ENCODE measurements around the gene C19orf47. TPM values are rescaled to one million over a fixed set of nuclear protein-coding genes. Genes with fewer than 3 reads are reported as not detected.

C19orf47 gene
- total and polyA plus RNA-seq, 7 experiments from 2014 or later = 9.1 to 20.3 (median 13.6) TPM

GRCh38 chr19:40339018-40339728 is 9.0 kb downstream of the C19orf47 start:
- no peak overlapping the region for H3K27ac ChIP-seq (ENCODE audit: low read depth, low read length)
- Mint-ChIP-seq H3K4me1 (peaks cover 7 to 21% (median 15%) of the 10 kb centered on the region in 7 donors), H3K27ac (peak overlapping the region in 1 of 9 donors; percentile 18), H3K4me3 (no peak overlapping the region), H3K36me3 (peaks cover 0 to 16% (median 10%) of the 10 kb centered on the region in 5 donors), H3K27me3 (no peaks in the 10 kb centered on the region), H3K9me3 (no peaks in the 10 kb centered on the region)
- peaks cover 0 to 30% (median 0%) of the 10 kb centered on the region in 3 experiments for H3K36me3 ChIP-seq (ENCODE audit: control insufficient read depth in 2 of 3, insufficient read depth in 3 of 3, low read length in 3 of 3)
- no peak for ATAC-seq
- POLR2A ChIA-PET = no interaction called here
- intact Hi-C loops (cut with micrococcal nuclease) = no loop called here
- CTCF ChIA-PET = no interaction called here
- H3K9me3 ChIP-seq (ENCODE audit: control insufficient read depth in 2 of 3, low read length in 3 of 3) = no peaks in the 10 kb centered on the region
- no peaks in the 10 kb centered on the region for H3K27me3 ChIP-seq (ENCODE audit: control insufficient read depth in 2 of 2, insufficient read depth in 2 of 2, low read length in 2 of 2)
- no peak for DNase-seq
- H3K4me1 ChIP-seq (ENCODE audit: control insufficient read depth in 2 of 2, insufficient read depth in 2 of 2, low read length in 2 of 2) = no peaks in the 10 kb centered on the region
- no peak overlapping the region for H3K4me3 ChIP-seq (ENCODE audit: low read length)

- POLR2A ChIA-PET = no interaction called here
- H3K9me3 ChIP-seq (ENCODE audit: control insufficient read depth in 2 of 3, low read length in 3 of 3) = no peaks in the 10 kb centered on the region
- Mint-ChIP-seq H3K36me3 (peaks cover 0 to 26% (median 16%) of the 10 kb centered on the region in 5 donors), H3K4me1 (peaks cover 3 to 15% (median 10%) of the 10 kb centered on the region in 7 donors), H3K27me3 (no peaks in the 10 kb centered on the region), H3K4me3 (no peak overlapping the region), H3K9me3 (no peaks in the 10 kb centered on the region), H3K27ac (no peak overlapping the region)
- ATAC-seq (no peak), DNase-seq (no peak)
- CTCF ChIA-PET = no interaction called here
- H3K4me3 ChIP-seq (ENCODE audit: low read length) = no peak overlapping the region
- H3K4me1 ChIP-seq (ENCODE audit: control insufficient read depth in 2 of 2, insufficient read depth in 2 of 2, low read length in 2 of 2) = no peaks in the 10 kb centered on the region
- intact Hi-C loops (cut with micrococcal nuclease) = no loop called here
- peaks cover 0 to 44% (median 0%) of the 10 kb centered on the region in 3 experiments for H3K36me3 ChIP-seq (ENCODE audit: control insufficient read depth in 2 of 3, insufficient read depth in 3 of 3, low read length in 3 of 3)
- H3K27ac ChIP-seq (ENCODE audit: low read depth, low read length) = no peak overlapping the region
- H3K27me3 ChIP-seq (ENCODE audit: control insufficient read depth in 2 of 2, insufficient read depth in 2 of 2, low read length in 2 of 2) = no peaks in the 10 kb centered on the region
Observed at GRCh38 chr19:40337594-40337993, 10.6 kb downstream of the C19orf47 start.

- no peak overlapping the region for H3K27ac Mint-ChIP-seq
- Histone ChIP-seq H3K36me3 (ENCODE audit: control insufficient read depth in 2 of 3, insufficient read depth in 3 of 3, low read length in 3 of 3) (peaks cover 0 to 49% (median 0%) of the 10 kb centered on the region in 3 experiments), H3K9me3 (ENCODE audit: control insufficient read depth in 2 of 3, low read length in 3 of 3) (no peaks in the 10 kb centered on the region), H3K27ac (ENCODE audit: low read depth, low read length) (no peak overlapping the region), H3K4me3 (ENCODE audit: low read length) (no peak overlapping the region), H3K4me1 (ENCODE audit: control insufficient read depth in 2 of 2, insufficient read depth in 2 of 2, low read length in 2 of 2) (no peaks in the 10 kb centered on the region), H3K27me3 (ENCODE audit: control insufficient read depth in 2 of 2, insufficient read depth in 2 of 2, low read length in 2 of 2) (no peaks in the 10 kb centered on the region)
- CTCF ChIA-PET = no interaction called here
- POLR2A ChIA-PET = no interaction called here
- H3K4me3 Mint-ChIP-seq = no peak overlapping the region
- peaks cover 0 to 29% (median 16%) of the 10 kb centered on the region in 5 donors for H3K36me3 Mint-ChIP-seq
- DNase-seq = no peak
- no peak for ATAC-seq
- H3K9me3 Mint-ChIP-seq = no peaks in the 10 kb centered on the region
- H3K27me3 Mint-ChIP-seq = no peaks in the 10 kb centered on the region
- peaks cover 0 to 10% (median 5%) of the 10 kb centered on the region in 7 donors for H3K4me1 Mint-ChIP-seq
- intact Hi-C loops (cut with micrococcal nuclease) = no loop called here
Observed at GRCh38 chr19:40337107-40337506, 11.1 kb downstream of the C19orf47 start.

- peaks cover 0 to 10% (median 4%) of the 10 kb centered on the region in 7 donors for H3K4me1 Mint-ChIP-seq
- CTCF ChIA-PET = no interaction called here
- H3K36me3 Mint-ChIP-seq = peaks cover 0 to 31% (median 16%) of the 10 kb centered on the region in 5 donors
- Histone ChIP-seq H3K9me3 (ENCODE audit: control insufficient read depth in 2 of 3, low read length in 3 of 3) (no peaks in the 10 kb centered on the region), H3K27ac (ENCODE audit: low read depth, low read length) (no peak overlapping the region), H3K27me3 (ENCODE audit: control insufficient read depth in 2 of 2, insufficient read depth in 2 of 2, low read length in 2 of 2) (no peaks in the 10 kb centered on the region), H3K4me1 (ENCODE audit: control insufficient read depth in 2 of 2, insufficient read depth in 2 of 2, low read length in 2 of 2) (no peaks in the 10 kb centered on the region), H3K36me3 (ENCODE audit: control insufficient read depth in 2 of 3, insufficient read depth in 3 of 3, low read length in 3 of 3) (peaks cover 0 to 50% (median 0%) of the 10 kb centered on the region in 3 experiments), H3K4me3 (ENCODE audit: low read length) (no peak overlapping the region)
- DNase-seq (no peak), ATAC-seq (no peak)
- H3K9me3 Mint-ChIP-seq = no peaks in the 10 kb centered on the region
- intact Hi-C loops (cut with micrococcal nuclease) = no loop called here
- POLR2A ChIA-PET = no interaction called here
- H3K27ac Mint-ChIP-seq = no peak overlapping the region
- no peaks in the 10 kb centered on the region for H3K27me3 Mint-ChIP-seq
- H3K4me3 Mint-ChIP-seq = no peak overlapping the region
Observed at GRCh38 chr19:40336601-40336900, 11.6 kb downstream of the C19orf47 start.

- Histone ChIP-seq H3K9me3 (ENCODE audit: control insufficient read depth in 2 of 3, low read length in 3 of 3) (no peaks in the 10 kb centered on the region), H3K4me3 (ENCODE audit: low read length) (no peak overlapping the region), H3K27me3 (ENCODE audit: control insufficient read depth in 2 of 2, insufficient read depth in 2 of 2, low read length in 2 of 2) (no peaks in the 10 kb centered on the region), H3K27ac (ENCODE audit: low read depth, low read length) (no peak overlapping the region), H3K4me1 (ENCODE audit: control insufficient read depth in 2 of 2, insufficient read depth in 2 of 2, low read length in 2 of 2) (no peaks in the 10 kb centered on the region), H3K36me3 (ENCODE audit: control insufficient read depth in 2 of 3, insufficient read depth in 3 of 3, low read length in 3 of 3) (peaks cover 0 to 53% (median 0%) of the 10 kb centered on the region in 3 experiments)
- Mint-ChIP-seq H3K4me1 (peaks cover 0 to 10% (median 4%) of the 10 kb centered on the region in 7 donors), H3K27me3 (no peaks in the 10 kb centered on the region), H3K4me3 (no peak overlapping the region), H3K9me3 (no peaks in the 10 kb centered on the region), H3K36me3 (peaks cover 0 to 34% (median 16%) of the 10 kb centered on the region in 5 donors), H3K27ac (no peak overlapping the region)
- ATAC-seq (no peak), DNase-seq (no peak)
- CTCF ChIA-PET = interaction anchor here (0.5 kb wide), 1 partner anchor 9 kb away, joined by 3 read pairs; no protein-coding TSS in a partner anchor
- POLR2A ChIA-PET = no interaction called here
- intact Hi-C loops (cut with micrococcal nuclease) = no loop called here
Observed at GRCh38 chr19:40335855-40336600, 12.2 kb downstream of the C19orf47 start.

- H3K4me1 ChIP-seq (ENCODE audit: control insufficient read depth in 2 of 2, insufficient read depth in 2 of 2, low read length in 2 of 2) = no peaks in the 10 kb centered on the region
- Mint-ChIP-seq H3K27me3 (no peaks in the 10 kb centered on the region), H3K9me3 (no peaks in the 10 kb centered on the region), H3K36me3 (peaks cover 0 to 37% (median 15%) of the 10 kb centered on the region in 5 donors), H3K27ac (no peak overlapping the region), H3K4me1 (peaks cover 0 to 10% (median 4%) of the 10 kb centered on the region in 7 donors), H3K4me3 (no peak overlapping the region)
- H3K9me3 ChIP-seq (ENCODE audit: control insufficient read depth in 2 of 3, low read length in 3 of 3) = no peaks in the 10 kb centered on the region
- intact Hi-C loops (cut with micrococcal nuclease) = no loop called here
- H3K27me3 ChIP-seq (ENCODE audit: control insufficient read depth in 2 of 2, insufficient read depth in 2 of 2, low read length in 2 of 2) = no peaks in the 10 kb centered on the region
- H3K27ac ChIP-seq (ENCODE audit: low read depth, low read length) = no peak overlapping the region
- ATAC-seq = no peak
- ChIA-PET POLR2A (no interaction called here), CTCF (interaction anchor here (0.5 to 0.7 kb wide), 2 partner anchors 8 to 209 kb away, joined by 3 to 4 read pairs; no protein-coding TSS in a partner anchor)
- H3K4me3 ChIP-seq (ENCODE audit: low read length) = no peak overlapping the region
- peaks cover 0 to 59% (median 0%) of the 10 kb centered on the region in 3 experiments for H3K36me3 ChIP-seq (ENCODE audit: control insufficient read depth in 2 of 3, insufficient read depth in 3 of 3, low read length in 3 of 3)
- DNase-seq = no peak
Observed at GRCh38 chr19:40335101-40335500, 13.1 kb downstream of the C19orf47 start.
